ENCODE data around the gene FAM184B.

The FAM184B gene

DNA sequence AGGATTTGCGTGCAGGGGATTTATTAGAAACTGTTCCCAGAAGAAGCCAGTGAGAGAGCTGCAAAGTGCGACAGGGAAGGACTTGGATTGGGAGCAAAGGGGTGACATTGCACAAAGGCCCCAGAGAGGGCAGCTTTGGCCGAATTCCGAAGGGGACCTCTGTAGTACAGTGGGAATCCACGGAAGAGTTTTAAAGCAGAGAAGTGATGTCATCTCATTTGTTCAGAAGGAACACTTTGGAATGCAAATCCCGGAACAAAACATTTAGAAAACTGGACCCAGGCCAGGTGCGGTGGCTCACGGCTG is 71.7 kb downstream of the FAM184B start:
- H4K91ac ChIP-seq (ENCODE audit: low read depth, low read length, poor library complexity), result no peak overlapping the region
- no peak for DNase-seq (ENCODE audit: low spot score)
- no peaks in the 10 kb centered on the region for H3K79me1 ChIP-seq (ENCODE audit: low read depth, low read length)
- no peaks in the 10 kb centered on the region for H3K36me3 ChIP-seq (replicated peaks in 1 of 2; ENCODE audit: control insufficient read depth in 2 of 2, insufficient read depth in 2 of 2, low read length in 2 of 2)
- no peak overlapping the region for H2BK15ac ChIP-seq (ENCODE audit: low read length)
- H3K4me2 ChIP-seq (ENCODE audit: insufficient read depth, low read length, poor library complexity, severe bottlenecking), result no peak overlapping the region
- H2BK12ac ChIP-seq (ENCODE audit: low read length), result no peak overlapping the region
- H2AK5ac ChIP-seq (ENCODE audit: low read depth, low read length), result no peak overlapping the region
- no CpG with 5 or more reads among the region's 8 CpGs for WGBS, 2 donors (ENCODE audit: extremely low coverage in 2 of 2, insufficient read length in 2 of 2, insufficient replicate concordance in 1 of 2)
- no peak overlapping the region for H3K23ac ChIP-seq (ENCODE audit: low read depth, low read length, poor library complexity)
- H3K14ac ChIP-seq (ENCODE audit: low read length), result no peak overlapping the region
- no peak overlapping the region for H4K8ac ChIP-seq (ENCODE audit: low read depth, low read length)
- H3K4me1 ChIP-seq (ENCODE audit: control insufficient read depth in 2 of 2, insufficient read depth in 1 of 2, low read depth in 1 of 2, low read length in 2 of 2), result no peaks in the 10 kb centered on the region
- H2BK5ac ChIP-seq (ENCODE audit: low read length), result no peak overlapping the region
- no peaks in the 10 kb centered on the region for H3K9me3 ChIP-seq (replicated peaks in 1 of 2; ENCODE audit: control insufficient read depth in 2 of 2, insufficient read depth in 1 of 2, low read depth in 1 of 2, low read length in 2 of 2)
- no peak overlapping the region for H3K4ac ChIP-seq (ENCODE audit: low read length)
- H2AFZ ChIP-seq (ENCODE audit: low read length), result no peak overlapping the region
- H3K18ac ChIP-seq (ENCODE audit: low read length), result no peak overlapping the region
- H2BK120ac ChIP-seq (ENCODE audit: low read depth, low read length), result no peak overlapping the region
- no peak overlapping the region for H3K27ac ChIP-seq (replicated peaks; ENCODE audit: low read length)
- H3K4me3 ChIP-seq (ENCODE audit: low read length in 2 of 2), result no peak overlapping the region
- H3K9ac ChIP-seq (ENCODE audit: low read depth, low read length, poor library complexity), result no peak overlapping the region
- peaks cover 0 to 12% (median 0%) of the 10 kb centered on the region in 3 experiments for H3K27me3 ChIP-seq (ENCODE audit: control insufficient read depth in 3 of 3, insufficient read depth in 3 of 3, low read depth in 1 of 3, low read length in 3 of 3)

GRCh38 chr4:17708992-17709762 is 72.2 kb downstream of the FAM184B start:
- Histone ChIP-seq H3K4me2 (ENCODE audit: insufficient read depth, low read length, poor library complexity, severe bottlenecking) (no peak overlapping the region), H3K4ac (ENCODE audit: low read length) (no peak overlapping the region), H3K9ac (ENCODE audit: low read depth, low read length, poor library complexity) (peak overlapping the region; percentile 10), H3K36me3 (replicated peaks in 1 of 2; ENCODE audit: control insufficient read depth in 2 of 2, insufficient read depth in 2 of 2, low read length in 2 of 2) (no peaks in the 10 kb centered on the region), H3K79me1 (ENCODE audit: low read depth, low read length) (no peaks in the 10 kb centered on the region), H3K14ac (ENCODE audit: low read length) (no peak overlapping the region), H3K4me1 (ENCODE audit: control insufficient read depth in 2 of 2, insufficient read depth in 1 of 2, low read depth in 1 of 2, low read length in 2 of 2) (no peaks in the 10 kb centered on the region), H3K9me3 (replicated peaks in 1 of 2; ENCODE audit: control insufficient read depth in 2 of 2, insufficient read depth in 1 of 2, low read depth in 1 of 2, low read length in 2 of 2) (no peaks in the 10 kb centered on the region), H3K27me3 (ENCODE audit: control insufficient read depth in 3 of 3, insufficient read depth in 3 of 3, low read depth in 1 of 3, low read length in 3 of 3) (peaks cover 0 to 12% (median 0%) of the 10 kb centered on the region in 3 experiments), H2AFZ (ENCODE audit: low read length) (no peak overlapping the region), H3K27ac (replicated peaks; ENCODE audit: low read length) (no peak overlapping the region), H2BK15ac (ENCODE audit: low read length) (no peak overlapping the region), H2BK12ac (ENCODE audit: low read length) (no peak overlapping the region), H2BK120ac (ENCODE audit: low read depth, low read length) (no peak overlapping the region), H2BK5ac (ENCODE audit: low read length) (no peak overlapping the region), H3K4me3 (ENCODE audit: low read length in 2 of 2) (no peak overlapping the region), H3K18ac (ENCODE audit: low read length) (peak overlapping the region; percentile 79), H2AK5ac (ENCODE audit: low read depth, low read length) (peak overlapping the region; percentile 27), H4K8ac (ENCODE audit: low read depth, low read length) (no peak overlapping the region), H4K91ac (ENCODE audit: low read depth, low read length, poor library complexity) (no peak overlapping the region), H3K23ac (ENCODE audit: low read depth, low read length, poor library complexity) (no peak overlapping the region)
- WGBS, 2 donors (ENCODE audit: extremely low coverage in 2 of 2, insufficient read length in 2 of 2, insufficient replicate concordance in 1 of 2), result no CpG with 5 or more reads among the region's 36 CpGs
- no peak for DNase-seq (ENCODE audit: low spot score)

- no peak overlapping the region for H2AK5ac ChIP-seq (ENCODE audit: low read depth, low read length)
- no peak overlapping the region for H3K9ac ChIP-seq (ENCODE audit: low read depth, low read length, poor library complexity)
- WGBS, 2 donors (ENCODE audit: extremely low coverage in 2 of 2, insufficient read length in 2 of 2, insufficient replicate concordance in 1 of 2), result no CpG with 5 or more reads among the region's 2 CpGs
- H2AFZ ChIP-seq (ENCODE audit: low read length), result no peak overlapping the region
- no peak overlapping the region for H3K4me3 ChIP-seq (ENCODE audit: low read length in 2 of 2)
- no peak overlapping the region for H4K91ac ChIP-seq (ENCODE audit: low read depth, low read length, poor library complexity)
- H3K14ac ChIP-seq (ENCODE audit: low read length), result no peak overlapping the region
- H3K23ac ChIP-seq (ENCODE audit: low read depth, low read length, poor library complexity), result no peak overlapping the region
- H3K4ac ChIP-seq (ENCODE audit: low read length), result no peak overlapping the region
- H4K8ac ChIP-seq (ENCODE audit: low read depth, low read length), result no peak overlapping the region
- no peak for DNase-seq (ENCODE audit: low spot score)
- no peak overlapping the region for H3K18ac ChIP-seq (ENCODE audit: low read length)
- peaks cover 0 to 12% (median 0%) of the 10 kb centered on the region in 3 experiments for H3K27me3 ChIP-seq (ENCODE audit: control insufficient read depth in 3 of 3, insufficient read depth in 3 of 3, low read depth in 1 of 3, low read length in 3 of 3)
- no peak overlapping the region for H3K4me2 ChIP-seq (ENCODE audit: insufficient read depth, low read length, poor library complexity, severe bottlenecking)
- H2BK120ac ChIP-seq (ENCODE audit: low read depth, low read length), result no peak overlapping the region
- no peak overlapping the region for H2BK15ac ChIP-seq (ENCODE audit: low read length)
- no peaks in the 10 kb centered on the region for H3K4me1 ChIP-seq (ENCODE audit: control insufficient read depth in 2 of 2, insufficient read depth in 1 of 2, low read depth in 1 of 2, low read length in 2 of 2)
- no peaks in the 10 kb centered on the region for H3K9me3 ChIP-seq (replicated peaks in 1 of 2; ENCODE audit: control insufficient read depth in 2 of 2, insufficient read depth in 1 of 2, low read depth in 1 of 2, low read length in 2 of 2)
- no peak overlapping the region for H3K27ac ChIP-seq (replicated peaks; ENCODE audit: low read length)
- no peak overlapping the region for H2BK12ac ChIP-seq (ENCODE audit: low read length)
- H3K36me3 ChIP-seq (replicated peaks in 1 of 2; ENCODE audit: control insufficient read depth in 2 of 2, insufficient read depth in 2 of 2, low read length in 2 of 2), result no peaks in the 10 kb centered on the region
- H2BK5ac ChIP-seq (ENCODE audit: low read length), result no peak overlapping the region
- H3K79me1 ChIP-seq (ENCODE audit: low read depth, low read length), result no peaks in the 10 kb centered on the region
These were observed 73.8 kb downstream of the FAM184B start for GRCh38 chr4:17707671-17708070.

- H3K27ac ChIP-seq (replicated peaks; ENCODE audit: low read length), result no peak overlapping the region
- H4K8ac ChIP-seq (ENCODE audit: low read depth, low read length), result no peak overlapping the region
- no CpG with 5 or more reads among the region's 2 CpGs for WGBS, 2 donors (ENCODE audit: extremely low coverage in 2 of 2, insufficient read length in 2 of 2, insufficient replicate concordance in 1 of 2)
- H3K4ac ChIP-seq (ENCODE audit: low read length), result no peak overlapping the region
- no peak overlapping the region for H2BK12ac ChIP-seq (ENCODE audit: low read length)
- H2BK5ac ChIP-seq (ENCODE audit: low read length), result no peak overlapping the region
- no peak overlapping the region for H2AFZ ChIP-seq (ENCODE audit: low read length)
- no peaks in the 10 kb centered on the region for H3K9me3 ChIP-seq (replicated peaks in 1 of 2; ENCODE audit: control insufficient read depth in 2 of 2, insufficient read depth in 1 of 2, low read depth in 1 of 2, low read length in 2 of 2)
- peaks cover 0 to 12% (median 0%) of the 10 kb centered on the region in 3 experiments for H3K27me3 ChIP-seq (ENCODE audit: control insufficient read depth in 3 of 3, insufficient read depth in 3 of 3, low read depth in 1 of 3, low read length in 3 of 3)
- no peaks in the 10 kb centered on the region for H3K79me1 ChIP-seq (ENCODE audit: low read depth, low read length)
- H2AK5ac ChIP-seq (ENCODE audit: low read depth, low read length), result no peak overlapping the region
- no peak overlapping the region for H3K14ac ChIP-seq (ENCODE audit: low read length)
- no peak overlapping the region for H3K4me2 ChIP-seq (ENCODE audit: insufficient read depth, low read length, poor library complexity, severe bottlenecking)
- no peak for DNase-seq (ENCODE audit: low spot score)
- H2BK15ac ChIP-seq (ENCODE audit: low read length), result no peak overlapping the region
- no peaks in the 10 kb centered on the region for H3K4me1 ChIP-seq (ENCODE audit: control insufficient read depth in 2 of 2, insufficient read depth in 1 of 2, low read depth in 1 of 2, low read length in 2 of 2)
- no peak overlapping the region for H3K18ac ChIP-seq (ENCODE audit: low read length)
- no peak overlapping the region for H3K23ac ChIP-seq (ENCODE audit: low read depth, low read length, poor library complexity)
- no peak overlapping the region for H2BK120ac ChIP-seq (ENCODE audit: low read depth, low read length)
- no peaks in the 10 kb centered on the region for H3K36me3 ChIP-seq (replicated peaks in 1 of 2; ENCODE audit: control insufficient read depth in 2 of 2, insufficient read depth in 2 of 2, low read length in 2 of 2)
- H4K91ac ChIP-seq (ENCODE audit: low read depth, low read length, poor library complexity), result no peak overlapping the region
- no peak overlapping the region for H3K4me3 ChIP-seq (ENCODE audit: low read length in 2 of 2)
- H3K9ac ChIP-seq (ENCODE audit: low read depth, low read length, poor library complexity), result no peak overlapping the region
These were observed 76.3 kb downstream of the FAM184B start for GRCh38 chr4:17705107-17705506.
